Measurements from ENCODE around the gene NAPSA. TPM values are rescaled to one million over a fixed set of nuclear protein-coding genes. Genes with fewer than 3 reads are reported as not detected.

The NAPSA gene
- polyA plus RNA-seq, 1 of the 3 experiments (the other 2 are of a cell fraction) = 0.43 TPM

DNA sequence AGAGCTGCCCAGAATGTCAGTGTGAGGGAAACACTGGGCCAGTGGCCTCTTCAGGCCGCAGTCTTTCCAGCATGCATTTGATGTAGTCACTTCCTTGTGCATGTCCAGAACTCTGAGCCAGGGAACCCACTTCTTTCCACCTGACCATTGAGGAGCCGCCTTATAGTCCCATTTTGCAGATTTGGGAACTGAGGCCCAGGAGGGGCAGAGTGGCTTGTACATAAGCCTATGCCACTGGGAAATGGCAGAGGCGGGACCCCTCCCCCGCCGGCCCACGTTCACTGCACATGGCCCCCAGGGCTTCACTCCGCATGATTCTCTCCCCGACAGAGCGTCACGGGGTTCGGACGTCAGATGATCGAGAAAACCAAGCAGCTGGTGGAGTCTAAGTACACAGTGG is 47.7 kb upstream of the NAPSA start:
- Histone ChIP-seq H2AFZ (ENCODE audit: low read depth) (no peak overlapping the region), H3K79me2 (ENCODE audit: insufficient read depth) (no peaks in the 10 kb centered on the region), H3K9me3 (no peaks in the 10 kb centered on the region), H4K20me1 (ENCODE audit: insufficient read depth) (no peaks in the 10 kb centered on the region), H3K27me3 (ENCODE audit: insufficient read depth) (no peaks in the 10 kb centered on the region), H3K27ac (ENCODE audit: low read depth in 2 of 2, low read length in 1 of 2) (no peak overlapping the region), H3K36me3 (replicated peaks in 1 of 2; ENCODE audit: control insufficient read depth in 1 of 2, insufficient read depth in 2 of 2, low read length in 1 of 2) (no peaks in the 10 kb centered on the region), H3K4me1 (ENCODE audit: control insufficient read depth in 1 of 2, insufficient read depth in 2 of 2, low read depth in 1 of 2, low read length in 1 of 2) (no peaks in the 10 kb centered on the region; a peak in 1 of 4 replicates), H3K4me2 (no peak overlapping the region), H3K4me3 (ENCODE audit: low read depth in 2 of 2, low read length in 1 of 2) (no peak overlapping the region), H3F3A (replicated peaks; ENCODE audit: insufficient read depth) (no peaks in the 10 kb centered on the region), H3K9me2 (no peaks in the 10 kb centered on the region), H3K9ac (no peak overlapping the region)
- POLR2A ChIA-PET = interaction anchor here (0.5 kb wide), 1 partner anchor 13 kb away, joined by 3 read pairs; no protein-coding TSS in a partner anchor
- CTCF ChIA-PET = interaction anchor here (1.0 to 1.8 kb wide), 3 partner anchors 10 to 29 kb away, joined by 3 to 5 read pairs (median 4); partner anchors contain the start of gene POLD1
- DNase-seq = no peak
- 96% methylated on average over 13 of the region's 13 CpGs for WGBS (ENCODE audit: low lambda C conversion rate)
- TF ChIP-seq MEF2A (IDR thresholded peaks at IDR 0.05; ENCODE audit: borderline replicate concordance, low read depth) (no peak), ELF1 (IDR thresholded peaks at IDR 0.05) (no peak), TAF1 (IDR thresholded peaks at IDR 0.05; ENCODE audit: borderline replicate concordance, low read depth, low read length) (no peak), GATA2 (CRISPR knock-in tag; IDR thresholded peaks at IDR 0.05) (no peak), TEAD4 (IDR thresholded peaks at IDR 0.05; ENCODE audit: borderline replicate concordance, insufficient read depth) (no peak), MXI1 (IDR thresholded peaks at IDR 0.05; ENCODE audit: low read depth, low read length) (no peak)
- TF ChIP-seq, protein P1, sequence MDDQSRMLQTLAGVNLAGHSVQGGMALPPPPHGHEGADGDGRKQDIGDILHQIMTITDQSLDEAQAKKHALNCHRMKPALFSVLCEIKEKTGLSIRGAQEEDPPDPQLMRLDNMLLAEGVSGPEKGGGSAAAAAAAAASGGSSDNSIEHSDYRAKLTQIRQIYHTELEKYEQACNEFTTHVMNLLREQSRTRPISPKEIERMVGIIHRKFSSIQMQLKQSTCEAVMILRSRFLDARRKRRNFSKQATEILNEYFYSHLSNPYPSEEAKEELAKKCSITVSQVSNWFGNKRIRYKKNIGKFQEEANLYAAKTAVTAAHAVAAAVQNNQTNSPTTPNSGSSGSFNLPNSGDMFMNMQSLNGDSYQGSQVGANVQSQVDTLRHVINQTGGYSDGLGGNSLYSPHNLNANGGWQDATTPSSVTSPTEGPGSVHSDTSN (IDR thresholded peaks at IDR 0.05) = no peak
- TF ChIP-seq, protein P2, sequence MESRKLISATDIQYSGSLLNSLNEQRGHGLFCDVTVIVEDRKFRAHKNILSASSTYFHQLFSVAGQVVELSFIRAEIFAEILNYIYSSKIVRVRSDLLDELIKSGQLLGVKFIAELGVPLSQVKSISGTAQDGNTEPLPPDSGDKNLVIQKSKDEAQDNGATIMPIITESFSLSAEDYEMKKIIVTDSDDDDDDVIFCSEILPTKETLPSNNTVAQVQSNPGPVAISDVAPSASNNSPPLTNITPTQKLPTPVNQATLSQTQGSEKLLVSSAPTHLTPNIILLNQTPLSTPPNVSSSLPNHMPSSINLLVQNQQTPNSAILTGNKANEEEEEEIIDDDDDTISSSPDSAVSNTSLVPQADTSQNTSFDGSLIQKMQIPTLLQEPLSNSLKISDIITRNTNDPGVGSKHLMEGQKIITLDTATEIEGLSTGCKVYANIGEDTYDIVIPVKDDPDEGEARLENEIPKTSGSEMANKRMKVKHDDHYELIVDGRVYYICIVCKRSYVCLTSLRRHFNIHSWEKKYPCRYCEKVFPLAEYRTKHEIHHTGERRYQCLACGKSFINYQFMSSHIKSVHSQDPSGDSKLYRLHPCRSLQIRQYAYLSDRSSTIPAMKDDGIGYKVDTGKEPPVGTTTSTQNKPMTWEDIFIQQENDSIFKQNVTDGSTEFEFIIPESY (IDR thresholded peaks at IDR 0.05; ENCODE audit: borderline replicate concordance, low read depth) = no peak

DNA sequence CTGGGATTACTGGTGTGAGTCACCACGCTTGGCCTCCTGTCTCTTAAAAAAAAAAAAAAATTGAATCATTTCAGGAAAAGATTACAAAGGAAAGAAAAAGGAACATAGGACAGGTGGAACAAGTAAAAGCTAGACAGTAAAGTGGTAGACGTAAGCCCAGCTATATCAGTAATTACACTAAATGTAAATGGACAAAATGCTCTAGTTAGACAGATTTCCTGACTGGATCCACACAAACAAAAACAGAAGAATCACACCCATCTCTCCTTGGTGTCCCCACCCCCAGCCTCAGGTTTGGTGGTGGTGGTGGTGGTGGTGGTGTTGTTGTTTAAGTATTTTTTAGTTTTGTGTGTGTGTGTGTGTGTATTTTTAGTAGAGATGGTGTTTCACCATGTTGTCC is 47.0 kb upstream of the NAPSA start:
- H3K36me3 ChIP-seq (replicated peaks in 1 of 2; ENCODE audit: control insufficient read depth in 1 of 2, insufficient read depth in 2 of 2, low read length in 1 of 2) = no peaks in the 10 kb centered on the region
- ChIA-PET POLR2A (no interaction called here), CTCF (interaction anchor here (0.9 to 1.2 kb wide), 2 partner anchors 10 to 43 kb away, joined by 3 to 4 read pairs; no protein-coding TSS in a partner anchor)
- H3K4me2 ChIP-seq = no peak overlapping the region
- no peaks in the 10 kb centered on the region for H3K27me3 ChIP-seq (ENCODE audit: insufficient read depth)
- DNase-seq = no peak
- H3K27ac ChIP-seq (ENCODE audit: low read depth in 2 of 2, low read length in 1 of 2) = no peak overlapping the region
- H2AFZ ChIP-seq (ENCODE audit: low read depth) = no peak overlapping the region
- H3K79me2 ChIP-seq (ENCODE audit: insufficient read depth) = no peaks in the 10 kb centered on the region
- no peak overlapping the region for H3K9ac ChIP-seq
- H3K4me3 ChIP-seq (ENCODE audit: low read depth in 2 of 2, low read length in 1 of 2) = no peak overlapping the region
- no peaks in the 10 kb centered on the region; a peak in 1 of 4 replicates for H3K4me1 ChIP-seq (ENCODE audit: control insufficient read depth in 1 of 2, insufficient read depth in 2 of 2, low read depth in 1 of 2, low read length in 1 of 2)
- H4K20me1 ChIP-seq (ENCODE audit: insufficient read depth) = no peaks in the 10 kb centered on the region
- H3K9me3 ChIP-seq = no peaks in the 10 kb centered on the region
- H3F3A ChIP-seq (replicated peaks; ENCODE audit: insufficient read depth) = no peaks in the 10 kb centered on the region
- 93% methylated on average over 2 of the region's 2 CpGs for WGBS (ENCODE audit: low lambda C conversion rate)
- H3K9me2 ChIP-seq = no peaks in the 10 kb centered on the region
- TF ChIP-seq, protein P3, sequence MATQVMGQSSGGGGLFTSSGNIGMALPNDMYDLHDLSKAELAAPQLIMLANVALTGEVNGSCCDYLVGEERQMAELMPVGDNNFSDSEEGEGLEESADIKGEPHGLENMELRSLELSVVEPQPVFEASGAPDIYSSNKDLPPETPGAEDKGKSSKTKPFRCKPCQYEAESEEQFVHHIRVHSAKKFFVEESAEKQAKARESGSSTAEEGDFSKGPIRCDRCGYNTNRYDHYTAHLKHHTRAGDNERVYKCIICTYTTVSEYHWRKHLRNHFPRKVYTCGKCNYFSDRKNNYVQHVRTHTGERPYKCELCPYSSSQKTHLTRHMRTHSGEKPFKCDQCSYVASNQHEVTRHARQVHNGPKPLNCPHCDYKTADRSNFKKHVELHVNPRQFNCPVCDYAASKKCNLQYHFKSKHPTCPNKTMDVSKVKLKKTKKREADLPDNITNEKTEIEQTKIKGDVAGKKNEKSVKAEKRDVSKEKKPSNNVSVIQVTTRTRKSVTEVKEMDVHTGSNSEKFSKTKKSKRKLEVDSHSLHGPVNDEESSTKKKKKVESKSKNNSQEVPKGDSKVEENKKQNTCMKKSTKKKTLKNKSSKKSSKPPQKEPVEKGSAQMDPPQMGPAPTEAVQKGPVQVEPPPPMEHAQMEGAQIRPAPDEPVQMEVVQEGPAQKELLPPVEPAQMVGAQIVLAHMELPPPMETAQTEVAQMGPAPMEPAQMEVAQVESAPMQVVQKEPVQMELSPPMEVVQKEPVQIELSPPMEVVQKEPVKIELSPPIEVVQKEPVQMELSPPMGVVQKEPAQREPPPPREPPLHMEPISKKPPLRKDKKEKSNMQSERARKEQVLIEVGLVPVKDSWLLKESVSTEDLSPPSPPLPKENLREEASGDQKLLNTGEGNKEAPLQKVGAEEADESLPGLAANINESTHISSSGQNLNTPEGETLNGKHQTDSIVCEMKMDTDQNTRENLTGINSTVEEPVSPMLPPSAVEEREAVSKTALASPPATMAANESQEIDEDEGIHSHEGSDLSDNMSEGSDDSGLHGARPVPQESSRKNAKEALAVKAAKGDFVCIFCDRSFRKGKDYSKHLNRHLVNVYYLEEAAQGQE (IDR thresholded peaks at IDR 0.05; ENCODE audit: low read depth, low read length) = no peak
- TF ChIP-seq MXI1 (IDR thresholded peaks at IDR 0.05; ENCODE audit: low read depth, low read length) (no peak), GATA2 (CRISPR knock-in tag; IDR thresholded peaks at IDR 0.05) (no peak), ELF1 (IDR thresholded peaks at IDR 0.05) (no peak)
- TF ChIP-seq, protein P4, sequence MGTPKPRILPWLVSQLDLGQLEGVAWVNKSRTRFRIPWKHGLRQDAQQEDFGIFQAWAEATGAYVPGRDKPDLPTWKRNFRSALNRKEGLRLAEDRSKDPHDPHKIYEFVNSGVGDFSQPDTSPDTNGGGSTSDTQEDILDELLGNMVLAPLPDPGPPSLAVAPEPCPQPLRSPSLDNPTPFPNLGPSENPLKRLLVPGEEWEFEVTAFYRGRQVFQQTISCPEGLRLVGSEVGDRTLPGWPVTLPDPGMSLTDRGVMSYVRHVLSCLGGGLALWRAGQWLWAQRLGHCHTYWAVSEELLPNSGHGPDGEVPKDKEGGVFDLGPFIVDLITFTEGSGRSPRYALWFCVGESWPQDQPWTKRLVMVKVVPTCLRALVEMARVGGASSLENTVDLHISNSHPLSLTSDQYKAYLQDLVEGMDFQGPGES (IDR thresholded peaks at IDR 0.05; ENCODE audit: low read depth, low read length) = no peak
- TF ChIP-seq, protein P5, sequence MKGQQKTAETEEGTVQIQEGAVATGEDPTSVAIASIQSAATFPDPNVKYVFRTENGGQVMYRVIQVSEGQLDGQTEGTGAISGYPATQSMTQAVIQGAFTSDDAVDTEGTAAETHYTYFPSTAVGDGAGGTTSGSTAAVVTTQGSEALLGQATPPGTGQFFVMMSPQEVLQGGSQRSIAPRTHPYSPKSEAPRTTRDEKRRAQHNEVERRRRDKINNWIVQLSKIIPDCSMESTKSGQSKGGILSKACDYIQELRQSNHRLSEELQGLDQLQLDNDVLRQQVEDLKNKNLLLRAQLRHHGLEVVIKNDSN (IDR thresholded peaks at IDR 0.05; ENCODE audit: borderline replicate concordance, low read depth) = no peak
- TF ChIP-seq, protein P2 (IDR thresholded peaks at IDR 0.05; ENCODE audit: borderline replicate concordance, low read depth) = no peak
